Measurements from ENCODE around the gene TMEM253.

Gene TMEM253

GRCh38 chr14:21059842-21060613, 40.8 kb upstream of the TMEM253 start:
- H3K4me1 ChIP-seq, result no peaks in the 10 kb centered on the region
- no peak overlapping the region for H3K27ac ChIP-seq
- H3K27me3 ChIP-seq (ENCODE audit: control insufficient read depth, insufficient read depth, low read length), result no peaks in the 10 kb centered on the region
- H3K4me2 ChIP-seq (ENCODE audit: low read length), result no peak overlapping the region
- H3K36me3 ChIP-seq (ENCODE audit: control insufficient read depth, insufficient read depth, low read length), result no peaks in the 10 kb centered on the region
- no peak overlapping the region for H2AFZ ChIP-seq
- no peak overlapping the region for H3K4me3 ChIP-seq (ENCODE audit: low read depth, low read length)
- no peak for TF ChIP-seq CTCF (IDR thresholded peaks at IDR 0.05)
- H3K9ac ChIP-seq, result no peak overlapping the region
- no peaks in the 10 kb centered on the region for H3K9me3 ChIP-seq (ENCODE audit: control insufficient read depth, low read length)
- no peaks in the 10 kb centered on the region for H3K79me2 ChIP-seq

GRCh38 chr14:21060614-21061346, 40.1 kb upstream of the TMEM253 start:
- H3K4me2 ChIP-seq (ENCODE audit: low read length), result no peak overlapping the region
- no peak overlapping the region for H3K27ac ChIP-seq
- no peak overlapping the region for H2AFZ ChIP-seq
- H3K9me3 ChIP-seq (ENCODE audit: control insufficient read depth, low read length), result no peaks in the 10 kb centered on the region
- TF ChIP-seq CTCF (IDR thresholded peaks at IDR 0.05), result no peak
- no peak overlapping the region for H3K4me3 ChIP-seq (ENCODE audit: low read depth, low read length)
- no peaks in the 10 kb centered on the region for H3K36me3 ChIP-seq (ENCODE audit: control insufficient read depth, insufficient read depth, low read length)
- H3K9ac ChIP-seq, result no peak overlapping the region
- no peaks in the 10 kb centered on the region for H3K79me2 ChIP-seq
- H3K4me1 ChIP-seq, result no peaks in the 10 kb centered on the region
- H3K27me3 ChIP-seq (ENCODE audit: control insufficient read depth, insufficient read depth, low read length), result no peaks in the 10 kb centered on the region

GRCh38 chr14:21061347-21061668, 39.6 kb upstream of the TMEM253 start:
- Histone ChIP-seq H3K9me3 (ENCODE audit: control insufficient read depth, low read length) (no peaks in the 10 kb centered on the region), H3K27ac (no peak overlapping the region)

GRCh38 chr14:21063479-21063878, 37.4 kb upstream of the TMEM253 start:
- Histone ChIP-seq H3K9me3 (ENCODE audit: control insufficient read depth, low read length) (no peaks in the 10 kb centered on the region), H3K4me1 (peaks cover 3% of the 10 kb centered on the region), H3K27me3 (ENCODE audit: control insufficient read depth, insufficient read depth, low read length) (no peaks in the 10 kb centered on the region), H3K4me2 (ENCODE audit: low read length) (no peak overlapping the region), H3K79me2 (no peaks in the 10 kb centered on the region), H2AFZ (no peak overlapping the region), H3K27ac (no peak overlapping the region), H3K4me3 (ENCODE audit: low read depth, low read length) (no peak overlapping the region), H3K9ac (no peak overlapping the region), H3K36me3 (ENCODE audit: control insufficient read depth, insufficient read depth, low read length) (no peaks in the 10 kb centered on the region)
- no peak for TF ChIP-seq CTCF (IDR thresholded peaks at IDR 0.05)

More at GRCh38 chr14:21061347-21061668, 39.6 kb upstream of the TMEM253 start:
- no peak for TF ChIP-seq CTCF (IDR thresholded peaks at IDR 0.05)
- H3K4me3 ChIP-seq (ENCODE audit: low read depth, low read length), result no peak overlapping the region
- no peaks in the 10 kb centered on the region for H3K4me1 ChIP-seq
- no peak overlapping the region for H3K9ac ChIP-seq
- H3K27me3 ChIP-seq (ENCODE audit: control insufficient read depth, insufficient read depth, low read length), result no peaks in the 10 kb centered on the region
- no peak overlapping the region for H3K4me2 ChIP-seq (ENCODE audit: low read length)
- no peaks in the 10 kb centered on the region for H3K36me3 ChIP-seq (ENCODE audit: control insufficient read depth, insufficient read depth, low read length)
- H3K79me2 ChIP-seq, result no peaks in the 10 kb centered on the region
- H2AFZ ChIP-seq, result no peak overlapping the region
